ENCODE measurements around the gene CTDSPL.
"Not testable (repeated sequence)": the region's sequence is repeated elsewhere in the genome, so short reads cannot be mapped to it uniquely, and the experiment has no call there.

CTDSPL gene

GRCh38 chr3:37861620-37862041 lies at the start of gene CTDSPL:
CTDSPL (plus strand) TSS chr3:37861880; CDS start chr3:37862200, 320 bp downstream.
- no peak for DNase-seq (ENCODE audit: low read depth in 2 of 2)

GRCh38 chr3:37812499-37812896 lies 49.2 kb upstream of the CTDSPL start:
- DNase-seq (ENCODE audit: low read depth in 2 of 2), result no peak

DNA sequence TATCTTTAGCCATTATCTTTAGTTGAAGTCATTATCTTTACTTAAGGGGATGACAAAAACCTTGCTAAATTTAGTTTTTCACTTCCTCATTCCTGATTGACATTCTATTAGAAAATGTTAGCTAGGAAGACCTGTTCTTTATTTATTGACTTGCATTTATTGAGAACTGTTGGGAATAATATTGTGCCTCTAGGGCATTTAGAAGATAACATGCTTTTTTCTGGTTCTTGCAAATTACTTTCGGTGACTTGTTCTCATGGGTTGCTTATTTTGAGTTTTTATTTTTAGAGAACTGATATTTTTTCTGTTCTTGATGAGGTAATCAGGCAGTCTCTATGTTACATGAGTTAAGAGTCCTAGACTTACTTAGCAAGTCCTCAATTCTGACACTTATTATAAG lies 48.3 kb upstream of the CTDSPL start:
- DNase-seq (ENCODE audit: low read depth in 2 of 2), result no peak

DNA sequence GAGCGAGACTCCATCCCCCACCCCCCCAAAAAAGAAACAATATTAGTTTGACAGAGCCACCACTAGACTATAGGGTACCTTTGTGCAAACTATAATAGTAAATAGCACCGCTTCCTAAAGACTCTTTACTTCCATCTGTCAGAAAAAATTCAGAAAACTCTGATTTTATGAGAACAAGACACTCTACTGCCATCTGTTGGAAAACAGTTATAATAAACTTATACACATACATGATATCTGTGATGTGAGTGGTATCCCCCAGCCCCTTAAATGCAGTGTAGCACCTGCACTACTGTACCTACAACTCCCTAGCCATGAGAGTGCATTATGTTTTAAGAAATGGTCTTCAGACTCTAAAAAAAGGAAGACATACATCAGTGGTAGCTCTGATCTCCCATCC lies 47.1 kb upstream of the CTDSPL start:
- no peak for DNase-seq (ENCODE audit: low read depth in 2 of 2)

DNA sequence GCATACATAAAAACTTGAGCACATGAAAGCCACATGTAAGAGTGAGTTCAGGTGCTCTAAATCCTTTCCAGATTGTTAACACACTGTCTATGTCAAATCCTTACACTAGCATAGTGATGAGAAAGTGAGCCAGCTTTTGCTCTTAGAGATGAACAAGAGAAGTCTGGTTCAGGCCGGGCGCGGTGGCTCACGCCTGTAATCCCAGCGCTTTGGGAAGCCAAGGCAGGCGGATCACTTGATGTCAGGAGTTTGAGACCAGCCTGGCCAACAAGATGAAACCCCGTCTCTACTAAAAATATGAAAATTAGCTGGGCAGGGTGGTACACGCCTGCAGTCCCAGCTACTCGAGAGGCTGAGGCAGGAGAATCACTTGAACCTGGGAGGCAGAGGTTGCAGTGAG lies 46.5 kb upstream of the CTDSPL start:
- not testable (repeated sequence) for DNase-seq (ENCODE audit: low read depth in 2 of 2)

- DNase-seq (ENCODE audit: low read depth in 2 of 2), result no peak
Measured at GRCh38 chr3:37816271-37816670, 45.4 kb upstream of the CTDSPL start.

DNA sequence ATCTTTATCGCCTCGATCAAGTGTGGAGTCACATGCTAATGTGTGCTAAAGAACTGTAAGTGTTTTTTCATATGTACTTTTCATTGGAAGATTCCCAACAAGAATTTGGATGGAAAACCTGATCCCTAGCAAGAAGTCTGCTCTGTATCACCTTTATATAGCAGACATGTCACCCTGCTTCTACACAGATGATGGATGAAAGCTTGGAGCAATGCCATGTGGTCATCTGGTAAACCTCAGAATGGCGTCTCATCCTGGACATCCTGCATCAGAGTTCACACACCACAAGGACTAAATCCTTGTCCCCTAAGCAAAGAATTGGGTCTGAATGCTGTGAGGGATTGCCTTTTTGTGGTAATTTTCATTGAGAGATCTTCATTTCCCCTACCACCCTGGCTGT lies 42.1 kb upstream of the CTDSPL start:
- DNase-seq (ENCODE audit: low read depth in 2 of 2), result no peak

DNA sequence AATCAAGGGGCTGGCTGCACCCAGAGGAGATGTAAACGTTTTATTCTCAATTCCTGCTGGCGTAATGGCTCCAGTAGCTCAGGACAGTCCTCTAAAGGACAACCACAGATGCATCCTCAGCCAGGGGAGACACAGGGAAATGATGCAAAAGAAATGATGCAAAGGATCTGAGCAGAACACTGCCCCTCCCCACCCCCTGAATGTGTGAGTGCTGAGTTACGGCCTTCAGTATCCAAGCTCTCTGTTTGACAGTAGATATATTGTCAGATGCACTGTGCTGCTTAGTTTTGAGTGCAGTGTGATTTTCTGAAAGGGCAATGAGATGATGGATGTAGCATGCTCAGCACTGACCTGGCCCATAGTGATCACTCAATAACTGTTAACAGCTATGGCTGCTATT lies 41.4 kb upstream of the CTDSPL start:
- no peak for DNase-seq (ENCODE audit: low read depth in 2 of 2)

GRCh38 chr3:37823189-37823588 lies 38.5 kb upstream of the CTDSPL start:
- DNase-seq (ENCODE audit: low read depth in 2 of 2), result no peak

GRCh38 chr3:37824090-37824953 lies 37.4 kb upstream of the CTDSPL start:
- no peak for DNase-seq (ENCODE audit: low read depth in 2 of 2)

DNA sequence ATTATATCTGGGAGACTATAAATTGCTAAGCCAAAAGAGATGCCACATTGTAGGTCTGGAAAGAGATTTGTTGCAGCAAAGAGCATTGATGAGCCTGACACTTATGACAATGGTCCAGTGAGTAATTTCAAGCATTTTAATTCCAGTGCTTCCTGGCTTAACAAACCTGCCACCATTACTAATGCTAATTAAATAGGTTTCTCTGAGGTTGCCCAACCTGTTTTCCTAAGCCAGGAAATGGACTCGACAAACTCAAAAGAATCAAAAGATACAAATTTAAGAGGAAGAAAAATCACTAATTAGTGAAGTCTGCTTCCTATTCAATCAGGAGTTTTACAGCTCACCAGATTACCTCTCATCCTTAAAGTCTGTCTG lies 36.7 kb upstream of the CTDSPL start:
- DNase-seq (ENCODE audit: low read depth in 2 of 2), result no peak

- DNase-seq (ENCODE audit: low read depth in 2 of 2), result no peak
Measured at GRCh38 chr3:37825744-37826400, 35.8 kb upstream of the CTDSPL start.

- no peak for DNase-seq (ENCODE audit: low read depth in 2 of 2)
Measured at GRCh38 chr3:37826502-37826901, 35.2 kb upstream of the CTDSPL start.

GRCh38 chr3:37826933-37827332 lies 34.7 kb upstream of the CTDSPL start:
- DNase-seq (ENCODE audit: low read depth in 2 of 2), result no peak

- DNase-seq (ENCODE audit: low read depth in 2 of 2), result no peak
Measured at GRCh38 chr3:37832480-37832879, 29.2 kb upstream of the CTDSPL start.

DNA sequence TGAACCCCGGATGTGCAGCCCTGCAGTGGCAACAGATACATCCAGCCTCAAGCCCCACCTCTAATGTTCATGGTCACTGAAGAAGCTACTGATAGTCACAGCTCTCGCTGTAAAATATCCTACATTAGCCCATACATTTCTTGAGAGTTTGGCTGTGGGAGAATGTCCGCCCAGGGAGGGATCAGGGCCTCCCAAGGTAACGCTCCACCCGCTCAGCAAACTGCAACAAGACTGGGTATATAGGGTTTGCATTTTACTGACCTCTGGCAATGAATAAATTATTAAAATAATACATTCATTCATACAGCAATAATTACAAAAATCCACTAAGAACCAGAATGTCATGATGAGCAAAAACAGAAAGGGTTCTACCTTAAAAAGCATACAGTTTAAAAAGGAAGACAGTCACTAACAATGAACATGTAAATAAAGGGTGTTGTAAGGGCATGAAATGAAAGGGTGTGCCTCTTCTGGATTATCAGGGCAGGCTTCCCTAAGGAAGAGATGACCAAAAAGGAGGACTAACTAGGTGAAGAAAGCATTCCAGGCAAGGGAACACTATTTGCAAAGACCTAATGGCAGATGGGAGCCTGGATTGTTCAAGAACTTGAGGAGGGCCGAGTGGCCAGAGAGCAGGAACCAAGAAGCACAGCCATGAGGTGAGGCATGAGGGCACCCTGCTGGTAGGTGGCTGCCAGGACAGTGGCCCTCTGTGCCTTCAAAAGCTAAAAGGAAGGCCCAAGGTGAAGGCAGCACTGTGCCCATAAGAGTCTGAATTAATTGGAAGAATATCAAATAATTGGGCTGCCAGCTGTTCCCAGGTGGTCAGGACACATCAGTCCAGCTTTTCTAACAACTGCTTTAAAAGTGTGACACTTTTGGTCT lies 28.1 kb upstream of the CTDSPL start:
- DNase-seq (ENCODE audit: low read depth in 2 of 2), result no peak

- no peak for DNase-seq (ENCODE audit: low read depth in 2 of 2)
Measured at GRCh38 chr3:37836589-37836988, 25.1 kb upstream of the CTDSPL start.

- DNase-seq (ENCODE audit: low read depth in 2 of 2), result no peak
Measured at GRCh38 chr3:37847689-37848088, 14.0 kb upstream of the CTDSPL start.

- no peak for DNase-seq (ENCODE audit: low read depth in 2 of 2)
Measured at GRCh38 chr3:37849146-37849923, 12.3 kb upstream of the CTDSPL start.

- DNase-seq (ENCODE audit: low read depth in 2 of 2), result no peak
Measured at GRCh38 chr3:37852097-37852496, 9.6 kb upstream of the CTDSPL start.

- no peak for DNase-seq (ENCODE audit: low read depth in 2 of 2)
Measured at GRCh38 chr3:37852771-37853170, 8.9 kb upstream of the CTDSPL start.

All from stimulated activated CD8-positive, alpha-beta memory T cell treated with anti-CD3 and anti-CD28 coated beads, Interleukin-2, amount 100 ng/mL, for 1 hour (primary cell).